ENCODE results near the gene RALGPS1.
"Not testable (repeated sequence)": the region's sequence is repeated elsewhere in the genome, so short reads cannot be mapped to it uniquely, and the experiment has no call there.

The RALGPS1 gene

DNA sequence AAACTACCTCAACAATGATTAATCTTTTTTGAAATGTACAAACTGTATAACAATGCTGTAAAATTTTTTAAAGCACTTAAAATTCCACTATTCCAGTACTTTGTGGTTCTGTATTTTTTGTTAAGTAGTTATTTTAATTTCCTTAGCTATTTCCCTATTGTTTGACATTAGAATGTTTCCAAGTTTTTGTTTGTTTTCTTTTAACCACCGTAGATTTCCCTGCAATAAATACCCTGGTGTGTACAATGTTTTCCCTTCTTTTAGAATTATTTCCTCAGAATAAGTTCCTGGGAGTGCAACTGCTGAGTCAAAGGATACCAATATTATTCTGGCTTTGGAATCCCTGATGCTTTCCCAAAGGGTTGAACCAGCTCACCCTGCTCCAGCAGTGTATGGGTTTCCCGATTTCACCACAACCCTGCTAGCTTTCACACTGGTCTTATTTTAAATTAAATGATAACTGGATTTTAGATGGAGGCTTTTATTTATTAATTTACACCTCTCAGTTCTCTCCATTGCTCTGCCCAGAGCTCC lies 228.4 kb downstream of the RALGPS1 start:
- no peak for DNase-seq

DNA sequence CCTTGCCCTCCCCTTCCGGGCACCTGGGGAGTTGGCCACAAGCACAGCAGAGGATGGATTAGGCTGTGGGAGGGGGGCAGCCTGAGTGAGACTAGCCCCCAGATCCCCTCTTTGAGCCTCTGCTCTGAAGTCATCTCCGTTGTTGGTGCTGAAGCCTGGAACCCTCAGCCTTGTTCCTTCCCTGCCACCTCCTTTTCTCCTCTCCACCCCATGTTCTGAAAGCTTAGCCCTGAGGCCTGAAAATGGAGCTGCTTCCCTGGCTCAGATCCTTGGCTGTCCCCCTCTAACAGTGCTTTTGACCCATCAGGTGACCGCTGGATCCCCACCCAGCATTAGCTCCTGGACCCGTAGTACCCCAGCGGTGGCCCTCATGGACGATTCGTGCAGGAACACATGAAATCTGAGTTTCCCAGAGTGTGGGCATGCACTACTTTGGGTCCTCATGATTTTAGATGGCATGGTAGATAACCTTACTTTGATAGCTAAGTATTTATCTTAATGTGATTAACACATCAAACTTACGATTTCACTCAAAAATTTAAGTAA lies 229.4 kb downstream of the RALGPS1 start:
- DNase-seq, result no peak

DNA sequence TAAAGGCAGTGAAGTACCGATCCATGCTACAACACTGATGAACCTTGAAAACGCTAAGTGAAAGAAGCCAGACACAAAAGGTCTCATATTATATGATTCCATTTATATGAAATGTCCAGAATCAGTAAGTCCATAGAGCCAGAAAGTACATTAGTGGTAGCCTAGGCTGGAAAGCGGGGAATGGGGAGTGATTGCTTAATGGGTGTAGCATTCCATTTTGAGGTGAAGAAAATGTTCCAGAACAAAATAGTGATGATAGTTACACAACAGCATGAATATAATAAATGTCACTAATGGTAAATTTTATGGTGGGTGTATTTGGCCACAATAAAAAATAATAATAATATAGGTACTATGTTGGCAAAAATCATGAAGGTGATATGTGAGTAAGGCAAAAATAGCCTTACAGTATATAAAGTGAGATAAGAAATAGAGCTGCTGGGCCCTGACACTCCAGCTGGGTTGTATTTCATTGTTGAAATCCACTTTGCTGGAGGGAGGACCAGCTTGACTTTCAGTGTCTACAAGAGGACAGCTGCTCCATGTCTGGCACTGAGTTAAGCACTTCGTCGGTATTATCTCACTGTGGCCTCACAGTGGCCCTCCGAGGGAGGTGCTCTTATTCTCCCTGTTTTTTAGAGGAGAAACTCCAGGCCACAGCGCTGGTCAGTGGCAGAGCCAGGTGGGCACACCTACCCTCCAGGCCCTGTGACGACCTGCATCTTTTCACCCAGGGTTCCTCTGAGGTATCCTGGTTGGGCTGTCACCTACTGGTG lies 230.3 kb downstream of the RALGPS1 start:
- DNase-seq, result no peak

DNA sequence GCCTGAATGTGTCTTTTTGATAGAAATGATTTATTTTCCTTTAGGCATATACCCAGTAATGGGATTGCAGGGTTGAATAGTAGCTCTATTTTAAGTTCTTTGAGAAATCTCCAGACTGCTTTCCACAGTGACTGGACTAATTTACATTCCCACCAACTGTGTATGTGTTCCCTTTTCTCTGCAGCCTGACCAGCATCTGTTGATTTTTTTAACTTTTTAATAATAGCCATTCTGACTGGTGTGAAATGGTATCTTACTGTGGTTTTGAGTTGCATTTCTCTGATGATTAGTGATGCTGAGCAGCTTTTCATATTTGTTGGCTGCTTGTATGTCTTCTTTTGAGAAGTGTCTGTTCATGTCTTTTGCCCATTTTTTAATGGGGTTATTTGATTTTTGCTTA lies 232.3 kb downstream of the RALGPS1 start:
- not testable (repeated sequence) for DNase-seq

DNA sequence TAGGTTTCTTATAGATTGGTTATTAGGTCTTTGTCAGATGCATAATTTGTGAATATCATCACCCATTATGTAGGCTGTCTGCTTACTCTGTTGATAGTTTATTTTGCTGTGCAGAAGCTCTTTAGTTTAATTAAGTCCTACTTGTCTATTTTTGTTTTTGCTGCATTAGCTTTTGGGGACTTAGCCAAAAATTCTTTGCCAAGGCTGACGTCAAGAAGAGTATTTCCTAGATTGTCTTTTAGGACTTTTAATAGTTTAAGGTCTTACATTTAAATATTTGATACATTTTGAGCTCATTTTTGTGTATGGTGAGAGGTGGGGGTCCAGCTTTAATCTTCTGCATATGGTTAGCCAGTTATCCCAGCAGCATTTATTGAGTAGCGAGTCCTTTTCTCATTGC lies 232.7 kb downstream of the RALGPS1 start:
- no peak for DNase-seq

DNA sequence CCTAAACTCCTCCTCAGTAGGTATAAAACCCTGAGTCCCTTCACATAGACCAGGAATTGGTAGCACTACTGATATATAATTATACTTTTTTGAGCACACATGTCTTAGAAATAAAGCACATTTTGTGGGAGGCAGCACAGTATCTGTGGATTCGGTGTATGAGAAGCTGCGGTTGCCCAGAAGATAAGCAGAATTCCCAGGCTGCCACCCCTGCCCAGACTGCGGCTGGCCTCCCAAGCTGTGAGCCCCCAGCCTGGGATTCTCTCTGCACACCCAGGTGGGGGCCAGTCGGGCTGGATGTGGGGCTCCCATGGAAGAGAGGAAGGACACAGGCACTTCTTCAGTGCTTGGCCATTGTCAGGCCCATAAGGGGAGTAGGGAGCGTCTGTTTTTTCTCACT lies 233.4 kb downstream of the RALGPS1 start:
- DNase-seq, result no peak

DNA sequence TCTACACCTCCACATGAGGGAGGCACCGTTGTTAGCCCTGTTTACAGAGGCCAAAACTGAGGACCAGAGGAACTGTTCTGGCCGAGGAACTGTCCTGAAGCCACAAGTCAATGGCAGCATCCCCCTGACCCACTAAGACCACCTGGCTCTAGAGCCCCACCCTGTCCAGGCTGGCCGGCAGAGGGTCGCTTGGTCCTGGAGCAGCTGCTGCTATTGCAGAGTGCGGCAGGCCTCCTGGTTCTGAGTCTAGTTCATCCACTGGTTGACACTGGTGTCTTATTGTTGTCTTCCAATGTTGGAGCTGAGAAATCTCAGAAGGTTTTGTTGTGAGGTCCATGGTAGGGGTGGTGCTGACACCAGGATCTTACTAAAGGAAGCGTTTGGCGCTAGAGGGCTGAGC lies 234.4 kb downstream of the RALGPS1 start:
- no peak for DNase-seq

DNA sequence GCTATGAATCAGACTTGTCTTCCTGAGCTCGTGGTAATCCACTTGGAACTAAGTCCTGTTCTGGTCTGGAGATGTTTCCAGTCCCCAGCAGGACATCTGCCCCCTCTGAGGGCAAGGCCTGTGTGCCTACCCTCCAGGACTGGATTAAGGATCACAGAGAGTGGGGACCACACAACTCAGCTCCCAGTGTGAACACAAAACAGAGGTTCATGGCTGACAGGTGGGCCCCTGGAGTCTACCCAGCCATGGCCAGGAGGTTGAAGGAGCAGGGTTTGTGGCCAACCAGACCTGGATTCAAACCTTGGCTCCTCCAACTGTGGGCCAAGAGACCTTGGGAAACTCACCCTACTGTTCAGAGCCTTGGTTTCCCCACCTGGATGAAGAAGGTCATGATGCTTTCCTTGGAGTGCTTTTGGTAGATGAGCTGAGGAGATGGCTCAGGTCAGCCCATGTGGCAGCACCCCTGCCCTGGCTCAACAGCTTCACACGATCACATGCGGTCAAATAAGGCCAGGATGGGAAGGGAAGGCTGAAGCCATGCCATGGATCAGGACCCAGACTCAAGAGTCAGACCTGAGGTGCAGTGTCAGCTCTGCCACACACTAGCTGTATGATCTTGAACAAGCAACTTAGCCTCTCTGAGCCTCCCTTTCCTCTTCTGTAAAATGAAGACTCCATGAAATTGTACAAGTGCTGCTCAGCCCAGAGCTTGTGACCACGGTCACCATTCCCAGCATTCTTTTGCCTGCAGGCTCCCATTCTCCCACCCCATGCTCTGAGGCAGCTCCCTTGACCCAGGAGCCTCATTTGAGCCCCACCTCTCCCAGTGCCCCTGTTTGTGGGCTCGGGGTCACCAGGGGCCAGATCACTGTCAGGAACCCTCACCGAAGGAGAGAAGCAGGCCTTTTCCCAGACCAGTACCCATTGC lies 235.1 kb downstream of the RALGPS1 start:
- no peak for DNase-seq

DNA sequence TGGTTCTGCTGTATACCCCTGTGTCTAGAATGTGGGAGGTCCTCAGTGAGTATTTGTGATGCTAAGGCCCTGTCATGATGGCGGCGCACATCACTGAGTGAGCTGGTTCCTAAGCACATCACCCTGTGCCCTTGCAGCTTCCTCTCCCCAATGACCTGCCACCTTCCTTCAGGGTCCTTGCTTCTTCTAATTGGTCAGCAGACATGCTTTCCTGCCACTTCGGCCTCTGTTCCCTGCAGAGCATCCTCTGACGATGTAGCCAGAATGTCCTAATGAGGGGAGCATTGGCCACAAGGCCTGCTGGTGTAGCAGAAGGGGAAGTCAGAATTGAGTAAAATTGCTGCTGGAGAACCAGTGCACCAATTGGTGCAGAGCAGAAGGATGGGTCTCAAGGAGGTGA lies 238.9 kb downstream of the RALGPS1 start:
- DNase-seq, result no peak

DNA sequence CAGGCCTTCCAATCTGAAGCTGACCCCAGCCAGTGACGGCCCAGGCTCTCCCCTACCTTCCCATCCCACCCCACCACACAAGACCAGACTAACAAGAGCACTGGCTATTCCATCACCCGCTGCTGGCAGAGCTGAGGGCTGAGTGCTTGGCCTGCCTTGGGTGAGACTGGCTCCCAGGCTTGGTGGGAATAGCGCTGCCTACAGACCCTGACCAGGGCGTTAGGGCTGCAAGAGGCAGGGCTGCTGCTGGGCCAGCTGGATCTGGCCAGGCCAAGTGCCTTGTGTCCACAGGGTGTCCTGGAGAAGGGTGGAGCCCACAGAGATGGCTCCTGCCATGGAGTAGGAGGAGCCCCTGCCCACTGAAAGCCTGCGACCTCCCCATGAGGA lies 239.4 kb downstream of the RALGPS1 start:
- no peak for DNase-seq

DNA sequence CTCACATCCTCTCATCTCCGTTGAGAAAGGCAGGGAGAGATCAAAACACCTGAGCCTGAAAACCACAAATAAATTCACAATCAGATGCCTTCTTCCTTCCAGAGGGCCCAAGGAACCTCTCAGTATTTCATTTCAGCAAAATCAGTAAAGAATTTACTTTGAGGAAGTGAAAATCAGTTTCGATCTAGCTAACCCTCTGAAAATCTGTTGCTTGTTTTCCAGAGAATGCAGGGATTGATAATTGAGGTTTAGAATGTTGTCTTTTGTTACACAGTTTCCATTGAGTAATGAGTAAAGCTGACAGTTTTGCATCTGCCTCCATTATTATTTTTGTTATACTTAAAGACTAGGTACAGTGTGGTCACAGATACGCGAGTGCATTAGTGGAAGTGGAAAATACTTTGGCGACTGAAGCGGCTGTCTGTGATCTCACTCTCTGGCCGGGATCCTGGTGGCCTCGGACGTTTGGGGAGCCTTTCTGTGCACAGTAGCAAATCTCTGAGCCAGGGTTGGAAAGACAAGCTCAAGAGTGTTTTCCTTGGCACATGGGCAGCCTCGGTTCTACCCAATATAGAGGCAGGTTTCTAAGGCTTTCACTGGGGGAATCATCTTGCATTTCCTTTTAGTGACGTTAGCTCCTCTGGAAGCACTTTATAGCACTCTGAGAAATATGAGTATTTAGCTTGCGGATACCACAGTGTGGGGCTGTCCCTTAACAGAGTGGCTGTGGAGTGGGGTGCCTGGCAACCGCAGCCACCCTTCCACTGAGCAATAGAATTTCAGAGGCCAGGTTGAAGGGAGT lies 240.0 kb downstream of the RALGPS1 start:
- DNase-seq, result no peak

DNA sequence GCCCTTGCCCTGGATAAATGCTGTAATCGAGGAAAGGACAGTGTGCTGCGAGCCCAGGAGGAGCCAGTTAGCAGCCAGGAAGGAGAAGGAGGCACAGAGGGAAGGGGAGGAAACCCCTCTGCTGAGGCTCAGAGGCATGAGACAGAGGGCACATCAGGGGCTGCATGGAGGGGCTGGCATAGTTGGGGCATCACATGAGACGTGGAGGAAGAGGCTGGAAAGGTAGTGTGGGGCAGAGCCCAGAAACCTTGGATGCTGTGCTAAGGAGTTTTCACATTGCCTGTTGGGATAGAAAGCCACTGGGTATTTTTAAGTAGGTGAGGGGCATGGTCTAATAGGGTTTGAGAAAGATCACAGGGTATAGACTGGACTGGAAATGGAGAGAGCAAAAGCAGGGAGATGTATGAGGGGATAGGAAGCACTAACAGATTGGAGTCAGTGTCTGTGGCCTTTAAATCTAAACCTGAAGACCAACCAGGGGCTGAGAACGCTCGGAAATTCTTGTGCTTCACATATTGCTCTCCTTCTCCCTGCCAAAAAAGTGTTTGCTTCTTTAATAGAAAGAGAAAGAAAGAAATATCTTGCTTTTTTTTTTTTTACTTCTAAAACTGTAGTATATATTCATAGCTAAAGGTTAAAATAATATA lies 240.9 kb downstream of the RALGPS1 start:
- DNase-seq, result no peak

DNA sequence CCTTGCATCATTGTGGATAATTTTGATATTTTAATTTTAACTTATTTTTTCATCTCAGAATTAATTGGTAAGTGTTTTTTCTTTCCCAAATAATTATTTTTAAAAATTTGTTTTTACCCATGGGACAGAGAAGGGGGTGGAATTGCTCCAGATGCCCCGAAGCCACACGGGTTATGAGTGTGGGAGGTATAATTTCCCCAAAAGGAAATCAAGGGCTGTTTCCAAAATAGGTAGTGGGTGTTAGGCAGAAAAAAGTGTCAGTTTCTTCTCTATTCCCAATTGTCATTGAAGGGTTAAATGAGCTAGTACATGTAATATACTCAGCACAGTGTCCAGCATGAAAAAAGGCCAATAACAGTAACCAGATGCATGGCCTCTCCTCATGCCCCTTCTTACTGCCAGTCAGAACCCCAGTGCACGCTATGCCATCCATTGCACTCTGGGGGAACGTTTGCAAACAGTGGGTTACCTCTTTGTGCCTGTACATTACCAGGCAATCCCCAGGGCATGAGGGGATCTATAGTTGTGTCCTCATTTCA lies 244.3 kb downstream of the RALGPS1 start:
- no peak for DNase-seq

DNA sequence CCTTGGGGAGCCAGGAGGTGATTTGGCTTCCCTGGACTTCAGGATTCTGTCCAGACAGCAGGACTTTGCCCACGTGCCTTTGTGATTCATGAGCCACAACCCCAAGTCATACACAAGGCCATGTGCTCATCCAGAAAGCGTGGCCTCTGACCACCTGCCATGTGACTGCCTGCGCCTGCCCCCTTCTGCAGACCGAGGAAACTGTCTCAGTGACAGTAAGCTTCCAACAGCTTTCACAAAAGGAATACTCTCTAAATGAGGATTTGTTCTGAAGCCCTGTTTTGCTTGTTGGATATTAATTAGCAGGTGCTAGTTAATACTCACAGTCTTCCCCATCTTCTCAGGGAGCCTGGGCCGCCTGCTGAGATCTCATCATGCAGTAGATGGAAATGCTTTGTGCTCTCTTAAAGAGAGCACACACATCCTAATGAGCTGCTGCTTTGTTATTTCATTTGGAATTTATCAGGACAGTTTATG lies 244.8 kb downstream of the RALGPS1 start:
- no peak for DNase-seq

DNA sequence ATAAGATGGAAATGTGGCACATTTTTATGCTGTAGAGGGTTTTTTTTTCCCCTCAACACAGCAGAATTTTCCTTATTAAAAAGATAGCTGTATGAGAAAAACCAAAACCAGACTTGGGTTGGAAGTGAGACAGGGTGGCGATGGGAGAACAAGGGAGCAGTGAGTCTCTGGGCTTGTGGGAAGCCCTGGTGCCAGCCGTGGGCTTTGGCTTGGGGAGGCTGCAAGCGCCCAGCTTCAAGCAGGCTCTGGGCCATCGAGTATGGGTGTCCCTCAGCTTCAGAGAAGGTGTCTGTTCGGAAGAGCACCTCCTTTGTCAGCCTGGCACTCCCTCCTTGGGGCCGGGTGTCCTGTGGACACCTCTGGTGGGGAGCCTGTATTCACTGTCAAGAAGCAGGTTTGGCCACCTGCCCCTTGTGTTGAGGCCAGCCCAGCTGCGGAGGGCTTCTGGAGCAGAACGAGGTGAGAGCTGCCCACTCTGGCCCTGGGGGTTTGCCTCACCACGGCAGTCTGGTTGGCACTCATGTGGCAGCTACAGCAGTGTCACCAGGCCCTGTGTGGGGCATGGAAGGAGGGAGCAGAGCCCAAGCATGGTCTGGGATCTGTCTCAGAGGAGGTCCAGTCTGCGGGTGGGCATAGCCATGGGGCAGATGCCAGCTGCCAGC lies 245.5 kb downstream of the RALGPS1 start:
- no peak for DNase-seq

DNA sequence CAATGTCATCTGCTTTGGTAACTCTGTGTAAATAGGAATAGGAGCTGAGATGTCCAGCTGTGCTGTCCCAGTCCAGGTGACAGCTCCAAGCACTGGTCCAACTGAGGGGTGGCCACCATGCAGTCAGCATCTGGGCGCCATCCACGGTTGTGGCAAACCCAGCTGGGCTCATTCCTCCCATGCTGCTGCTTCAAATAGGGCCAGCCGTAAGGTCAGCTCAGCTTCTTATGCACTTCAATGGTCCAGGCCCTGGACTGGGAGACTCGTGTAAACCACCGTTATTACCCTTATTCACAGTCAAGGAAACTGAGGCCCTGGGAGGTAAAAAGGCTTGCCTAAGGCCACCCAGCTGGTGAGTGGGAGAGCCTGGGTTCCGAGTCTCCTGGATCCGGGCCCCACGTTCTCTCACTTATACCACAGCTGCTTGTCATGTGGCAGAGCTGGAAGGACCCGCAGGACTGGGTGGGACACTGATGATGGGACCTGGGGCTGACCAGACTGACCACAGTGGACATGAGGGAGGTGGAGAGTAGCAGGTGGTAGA lies 246.6 kb downstream of the RALGPS1 start:
- DNase-seq, result no peak

DNA sequence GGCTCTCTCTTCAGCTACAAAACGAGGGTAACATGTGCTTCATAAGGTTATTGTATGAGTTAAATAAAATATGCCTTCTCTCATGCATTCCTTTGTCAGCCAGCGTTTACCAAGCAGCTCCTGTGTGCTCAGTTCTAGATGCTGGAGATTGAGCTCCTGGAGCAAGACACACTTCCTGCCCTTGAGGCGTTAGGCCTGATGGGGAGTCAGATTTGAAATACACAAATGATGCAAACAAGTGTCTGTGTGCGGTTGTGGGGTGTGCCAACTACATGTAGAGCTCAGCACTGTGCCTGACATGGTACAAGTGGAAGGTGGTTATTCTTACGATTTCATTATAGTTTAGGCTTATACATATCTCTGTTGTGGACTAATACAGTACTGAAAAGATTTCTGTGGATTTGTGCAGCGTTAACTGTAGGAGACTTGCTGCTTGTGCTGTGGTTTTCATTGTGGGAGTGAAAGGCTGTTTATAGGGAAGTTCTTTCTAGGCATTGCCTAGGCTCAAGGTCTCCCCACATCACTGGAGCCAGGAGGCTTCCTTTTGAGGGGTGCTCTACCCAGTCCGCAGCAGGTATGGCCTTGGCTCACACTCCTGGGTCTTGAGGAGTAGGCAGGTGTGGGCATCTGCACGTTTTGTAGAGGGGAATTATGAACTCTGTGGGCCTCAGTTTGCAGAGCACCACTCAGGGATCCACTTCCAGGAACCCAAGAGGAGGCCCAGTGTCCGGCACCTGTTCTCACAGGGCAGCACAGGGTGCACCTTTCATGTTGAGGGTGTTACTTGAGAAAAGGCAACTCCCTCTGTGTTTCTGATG lies 247.7 kb downstream of the RALGPS1 start:
- no peak for DNase-seq

DNA sequence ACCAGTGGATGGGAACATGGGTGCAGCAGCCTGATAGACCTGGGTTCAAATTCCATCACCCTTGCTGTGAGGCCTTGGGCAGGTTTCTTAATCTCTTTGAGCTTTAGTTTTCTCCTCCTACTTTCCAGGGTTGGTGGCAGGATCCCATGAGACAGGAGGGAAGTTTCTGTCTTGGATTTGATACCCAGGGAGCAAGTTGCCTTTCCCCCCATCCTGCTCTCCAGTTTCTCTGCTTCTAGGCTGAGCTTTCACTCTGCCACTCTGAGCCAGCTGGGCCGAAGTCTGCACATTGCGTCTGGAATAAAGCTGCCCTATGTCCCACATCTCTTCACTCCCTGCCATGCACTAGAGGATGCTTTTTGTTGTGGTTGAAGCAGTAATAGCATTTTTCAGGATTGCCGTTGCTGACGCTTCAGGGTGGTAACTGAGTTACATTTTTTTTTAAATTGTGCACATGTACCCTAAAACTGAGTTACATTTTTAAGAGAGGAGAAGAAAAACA lies 248.3 kb downstream of the RALGPS1 start:
- DNase-seq, result no peak

DNA sequence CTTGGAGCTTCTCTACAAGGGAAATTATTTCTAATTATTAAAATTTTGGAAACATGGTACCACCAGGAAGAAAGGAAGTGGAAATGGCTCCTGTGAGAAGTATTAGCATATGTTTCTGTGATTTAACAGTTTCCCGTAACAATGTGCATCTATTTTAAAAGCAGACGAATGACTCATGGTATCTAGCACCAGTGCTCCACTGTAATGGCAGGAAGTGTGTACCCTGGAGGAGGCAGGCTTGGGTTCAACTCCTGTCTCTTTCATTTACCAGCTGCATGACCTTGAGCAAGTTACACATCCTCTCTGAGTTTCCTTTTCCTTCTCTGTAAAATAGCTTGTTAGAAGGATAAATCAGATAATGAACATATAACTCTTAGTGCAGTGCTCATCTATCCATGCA lies 248.8 kb downstream of the RALGPS1 start:
- no peak for DNase-seq

DNA sequence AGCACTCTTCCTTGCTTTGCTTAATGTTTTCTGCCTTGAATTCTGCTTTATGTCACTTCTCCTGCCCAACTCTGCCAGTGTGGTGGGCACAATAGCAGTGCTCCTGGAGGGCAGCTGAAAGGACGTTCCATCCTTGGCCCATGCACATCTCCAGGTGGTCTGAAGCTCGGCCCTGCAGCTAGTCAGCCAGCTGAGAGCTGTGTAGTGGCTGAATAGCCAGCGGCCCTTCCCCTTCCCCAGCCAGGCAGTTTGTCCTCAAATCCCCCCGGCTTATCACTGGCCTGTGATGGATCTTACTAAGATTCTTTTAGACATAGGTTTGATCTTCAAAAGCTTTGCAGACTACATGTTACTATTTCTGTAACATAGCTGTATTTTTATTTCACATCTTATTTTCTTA lies 250.5 kb downstream of the RALGPS1 start:
- no peak for DNase-seq
